Muscle layer of duodenum (tissue), 2 donors: ENCODE data around the gene HIVEP2.

Experiments
- H3K27ac ChIP-seq: one replicate; pipeline ENCODE4 v1.7.0; 2013; ENCODE audit warnings: mild to moderate bottlenecking, low read length
- H3K27me3 ChIP-seq: one replicate; pipeline ENCODE4 v1.7.0; 2013; ENCODE audit warnings: low read depth, mild to moderate bottlenecking, control low read depth, low read length
- H3K36me3 ChIP-seq, 2 donors: one replicate each; pipeline ENCODE4 v1.7.0; 2013; ENCODE audit warnings: low read length in 2 of 2, control low read depth in 1 of 2, mild to moderate bottlenecking in 1 of 2; ENCODE audit not compliant: insufficient read depth in 2 of 2, control insufficient read depth in 1 of 2
- H3K4me1 ChIP-seq, 2 donors: one replicate each; pipeline ENCODE4 v1.7.0; 2013; ENCODE audit warnings: low read length in 2 of 2, mild to moderate bottlenecking in 2 of 2, control low read depth in 1 of 2, moderate library complexity in 1 of 2; ENCODE audit not compliant: insufficient read depth in 2 of 2, control insufficient read depth in 1 of 2
- H3K4me3 ChIP-seq, 2 donors: one replicate each; pipeline ENCODE4 v1.7.0; 2013; ENCODE audit warnings: low read length in 2 of 2, low read depth in 1 of 2, mild to moderate bottlenecking in 1 of 2
- H3K9me3 ChIP-seq, 2 donors: one replicate each; pipeline ENCODE4 v1.7.0; 2013; ENCODE audit warnings: low read length in 2 of 2, control low read depth in 1 of 2, mild to moderate bottlenecking in 1 of 2; ENCODE audit not compliant: control insufficient read depth in 1 of 2
- donor health status: healthy.

HIVEP2 gene

GRCh38 chr6:142822383-142822782, 122.6 kb downstream of the HIVEP2 start:
- Histone ChIP-seq H3K27me3 (no peaks in the 10 kb centered on the region), H3K36me3 (no peaks in the 10 kb centered on the region), H3K4me1 (peaks cover 12 to 20% of the 10 kb centered on the region in 2 donors), H3K9me3 (no peaks in the 10 kb centered on the region), H3K27ac (no peak overlapping the region), H3K4me3 (no peak overlapping the region)

DNA sequence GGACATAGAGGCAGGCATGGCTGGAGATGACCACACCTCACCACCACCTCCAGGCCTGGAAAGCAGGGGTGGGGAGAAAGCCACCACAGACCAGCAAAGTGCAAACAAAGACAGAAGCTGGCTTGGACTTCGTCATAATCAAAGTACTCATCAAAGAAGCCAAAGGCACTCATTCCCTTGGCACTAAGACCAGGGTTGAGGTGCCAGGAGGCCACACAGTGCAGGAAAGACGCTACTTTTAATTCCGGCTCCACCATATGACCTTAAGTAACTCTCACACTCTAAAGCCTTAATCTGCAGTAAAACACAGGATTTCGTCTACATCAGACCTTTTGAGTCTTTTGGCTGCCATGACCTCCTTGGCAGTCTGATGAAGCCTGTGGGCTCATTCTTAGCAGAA, 123.1 kb downstream of the HIVEP2 start:
- Histone ChIP-seq H3K27ac (no peak overlapping the region), H3K4me1 (peaks cover 12 to 20% of the 10 kb centered on the region in 2 donors), H3K4me3 (no peak overlapping the region), H3K27me3 (no peaks in the 10 kb centered on the region), H3K36me3 (no peaks in the 10 kb centered on the region), H3K9me3 (no peaks in the 10 kb centered on the region)

GRCh38 chr6:142821164-142821716, 123.7 kb downstream of the HIVEP2 start:
- H3K36me3 ChIP-seq, result no peaks in the 10 kb centered on the region
- no peak overlapping the region for H3K4me3 ChIP-seq
- peaks cover 12 to 20% of the 10 kb centered on the region in 2 donors for H3K4me1 ChIP-seq
- H3K27me3 ChIP-seq, result no peaks in the 10 kb centered on the region
- no peak overlapping the region for H3K27ac ChIP-seq
- no peaks in the 10 kb centered on the region for H3K9me3 ChIP-seq

- Histone ChIP-seq H3K4me3 (peak overlapping the region; percentile 54 to 60), H3K9me3 (no peaks in the 10 kb centered on the region), H3K27me3 (no peaks in the 10 kb centered on the region), H3K36me3 (no peaks in the 10 kb centered on the region), H3K27ac (peak overlapping the region; percentile 78), H3K4me1 (peaks cover 12 to 20% of the 10 kb centered on the region in 2 donors)
Measured at GRCh38 chr6:142820338-142821051, 124.5 kb downstream of the HIVEP2 start.

GRCh38 chr6:142819603-142820337, 125.2 kb downstream of the HIVEP2 start:
- H3K36me3 ChIP-seq, result no peaks in the 10 kb centered on the region
- H3K4me1 ChIP-seq, result peaks cover 12 to 20% of the 10 kb centered on the region in 2 donors
- peak overlapping the region; percentile 54 to 60 for H3K4me3 ChIP-seq
- H3K27ac ChIP-seq, result peak overlapping the region; percentile 78
- no peaks in the 10 kb centered on the region for H3K27me3 ChIP-seq
- no peaks in the 10 kb centered on the region for H3K9me3 ChIP-seq

DNA sequence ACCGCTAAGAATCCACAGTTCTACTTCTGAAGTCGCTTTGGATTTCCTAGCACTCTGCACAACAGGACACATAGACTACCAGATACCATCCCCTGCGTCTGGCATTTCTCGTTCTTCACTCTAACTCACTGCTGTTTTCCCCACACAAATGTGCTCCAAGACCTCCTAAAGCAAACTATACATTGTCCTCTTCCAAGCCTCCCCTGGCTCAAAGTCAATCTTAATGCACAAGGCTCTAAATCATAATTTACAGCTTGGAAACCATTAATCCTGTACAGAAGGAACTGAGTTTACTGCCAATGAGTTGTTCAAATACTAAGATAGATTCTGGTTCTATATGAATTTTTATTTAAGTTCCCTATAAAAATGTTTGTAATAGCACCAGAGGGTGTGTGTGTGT, 128.5 kb downstream of the HIVEP2 start:
- Histone ChIP-seq H3K9me3 (no peaks in the 10 kb centered on the region), H3K4me3 (no peak overlapping the region), H3K4me1 (peaks cover 12 to 13% of the 10 kb centered on the region in 2 donors), H3K36me3 (no peaks in the 10 kb centered on the region), H3K27ac (no peak overlapping the region), H3K27me3 (no peaks in the 10 kb centered on the region)

- H3K4me1 ChIP-seq, result peaks cover 9 to 12% of the 10 kb centered on the region in 2 donors
- H3K27me3 ChIP-seq, result no peaks in the 10 kb centered on the region
- H3K36me3 ChIP-seq, result no peaks in the 10 kb centered on the region
- H3K9me3 ChIP-seq, result no peaks in the 10 kb centered on the region
- H3K4me3 ChIP-seq, result no peak overlapping the region
- no peak overlapping the region for H3K27ac ChIP-seq
Measured at GRCh38 chr6:142816031-142816430, 128.9 kb downstream of the HIVEP2 start.

DNA sequence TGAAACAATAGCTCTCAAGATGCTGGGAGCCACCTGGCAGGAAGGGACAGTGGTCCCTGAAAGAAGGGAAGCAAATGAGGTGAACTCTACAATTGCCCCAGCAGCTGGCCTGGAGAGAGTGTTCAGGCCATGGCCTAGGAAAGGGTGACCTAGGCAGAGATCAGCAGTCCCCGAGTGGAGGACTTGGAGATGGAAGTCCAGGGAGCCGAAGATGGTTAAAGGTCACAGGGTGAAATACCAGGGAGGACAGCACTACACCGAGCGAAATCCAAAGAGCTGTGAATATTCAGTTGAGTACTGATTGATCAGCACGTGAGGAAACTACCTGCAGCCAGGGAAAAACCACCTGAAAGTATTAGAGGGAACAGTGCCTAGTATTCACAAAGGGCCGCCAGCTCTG, 133.1 kb downstream of the HIVEP2 start:
- Histone ChIP-seq H3K9me3 (no peaks in the 10 kb centered on the region), H3K4me1 (peaks cover 0 to 5% of the 10 kb centered on the region in 2 donors), H3K27ac (no peak overlapping the region), H3K4me3 (no peak overlapping the region), H3K27me3 (no peaks in the 10 kb centered on the region), H3K36me3 (no peaks in the 10 kb centered on the region)

- H3K4me3 ChIP-seq, result no peak overlapping the region
- no peaks in the 10 kb centered on the region for H3K36me3 ChIP-seq
- no peaks in the 10 kb centered on the region for H3K27me3 ChIP-seq
- H3K27ac ChIP-seq, result no peak overlapping the region
- no peaks in the 10 kb centered on the region for H3K9me3 ChIP-seq
- peaks cover 0 to 5% of the 10 kb centered on the region in 2 donors for H3K4me1 ChIP-seq
Measured at GRCh38 chr6:142810952-142811514, 133.9 kb downstream of the HIVEP2 start.

- H3K4me1 ChIP-seq, result peaks cover 0 to 5% of the 10 kb centered on the region in 2 donors
- no peak overlapping the region for H3K4me3 ChIP-seq
- H3K27me3 ChIP-seq, result no peaks in the 10 kb centered on the region
- no peaks in the 10 kb centered on the region for H3K36me3 ChIP-seq
- no peaks in the 10 kb centered on the region for H3K9me3 ChIP-seq
- H3K27ac ChIP-seq, result no peak overlapping the region
Measured at GRCh38 chr6:142809947-142810346, 135.0 kb downstream of the HIVEP2 start.

- Histone ChIP-seq H3K27ac (no peak overlapping the region), H3K4me3 (no peak overlapping the region), H3K27me3 (no peaks in the 10 kb centered on the region), H3K9me3 (no peaks in the 10 kb centered on the region), H3K4me1 (peaks cover 0 to 5% of the 10 kb centered on the region in 2 donors), H3K36me3 (no peaks in the 10 kb centered on the region)
Measured at GRCh38 chr6:142808405-142809061, 136.4 kb downstream of the HIVEP2 start.
